Activated CD8-positive, alpha-beta T cell treated with anti-CD3 and anti-CD28 coated beads for 36 hours (primary cell): ENCODE results near the gene RAPGEF3. TPM values are rescaled to one million over a fixed set of nuclear protein-coding genes. Genes with fewer than 3 reads are reported as not detected.
A peak's percentile ranks its signal among the peaks of the same experiment; 100 is the strongest.

Source experiments
- ATAC-seq: fragments of 200-7000 bp; cut with Tn5 transposase; one replicate; pipeline ENCODE4 v1.10.0; 2021; ENCODE audit warnings: mild to moderate bottlenecking, moderate library complexity
- CTCF ChIA-PET: fragments of 350-600 bp; sonication (Branson Sonifier 250); formaldehyde crosslinking; loops from one replicate; lab custom pipeline; 2021; ENCODE audit warnings: antibody characterized with exemption; lab: Charles Lee
- POLR2A ChIA-PET: fragments of 350-600 bp; sonication (Branson Sonifier 250); formaldehyde crosslinking; loops from one replicate; lab custom pipeline; 2021; ENCODE audit warnings: antibody characterized with exemption; lab: Charles Lee
- DNase-seq: peaks from one replicate; pipeline ENCODE4 v3.0.0-alpha.2; 2020
- H3K27ac Mint-ChIP-seq: one replicate; pipeline ENCODE4 v1.8.0; 2021; ENCODE audit warnings: mild to moderate bottlenecking, mixed read lengths
- H3K27me3 Mint-ChIP-seq: one replicate; pipeline ENCODE4 v1.8.0; 2021; ENCODE audit warnings: mixed read lengths
- H3K36me3 Mint-ChIP-seq: one replicate; pipeline ENCODE4 v1.8.0; 2021; ENCODE audit warnings: low read depth, mixed read lengths
- H3K4me1 Mint-ChIP-seq: one replicate; pipeline ENCODE4 v1.8.0; 2021; ENCODE audit warnings: low read depth, mixed read lengths
- H3K4me3 Mint-ChIP-seq: one replicate; pipeline ENCODE4 v1.8.0; 2021; ENCODE audit warnings: mild to moderate bottlenecking, moderate library complexity, mixed read lengths
- H3K9me3 Mint-ChIP-seq: one replicate; pipeline ENCODE4 v1.8.0; 2021; ENCODE audit warnings: mixed read lengths
- intact Hi-C: fragments of 100-400 bp; cut with micrococcal nuclease; formaldehyde crosslinking; loops from one replicate; pipeline ENCODE4 v1.10.0; 2022
- total RNA-seq, 2 experiments: library from RNA; stranded (reverse); gene quantifications; one replicate each; pipeline ENCODE4 v1.2.3, GENCODE V29; 2021
- TF ChIP-seq, protein P1 (sequence below): fragments of 200-600 bp; IDR thresholded peaks from one replicate; pipeline ENCODE4 v1.8.0; 2022; ENCODE audit warnings: antibody characterized with exemption, mild to moderate bottlenecking

RAPGEF3 gene
- total RNA-seq, 2 experiments from 2014 or later = 0.56 to 0.58 TPM

DNA sequence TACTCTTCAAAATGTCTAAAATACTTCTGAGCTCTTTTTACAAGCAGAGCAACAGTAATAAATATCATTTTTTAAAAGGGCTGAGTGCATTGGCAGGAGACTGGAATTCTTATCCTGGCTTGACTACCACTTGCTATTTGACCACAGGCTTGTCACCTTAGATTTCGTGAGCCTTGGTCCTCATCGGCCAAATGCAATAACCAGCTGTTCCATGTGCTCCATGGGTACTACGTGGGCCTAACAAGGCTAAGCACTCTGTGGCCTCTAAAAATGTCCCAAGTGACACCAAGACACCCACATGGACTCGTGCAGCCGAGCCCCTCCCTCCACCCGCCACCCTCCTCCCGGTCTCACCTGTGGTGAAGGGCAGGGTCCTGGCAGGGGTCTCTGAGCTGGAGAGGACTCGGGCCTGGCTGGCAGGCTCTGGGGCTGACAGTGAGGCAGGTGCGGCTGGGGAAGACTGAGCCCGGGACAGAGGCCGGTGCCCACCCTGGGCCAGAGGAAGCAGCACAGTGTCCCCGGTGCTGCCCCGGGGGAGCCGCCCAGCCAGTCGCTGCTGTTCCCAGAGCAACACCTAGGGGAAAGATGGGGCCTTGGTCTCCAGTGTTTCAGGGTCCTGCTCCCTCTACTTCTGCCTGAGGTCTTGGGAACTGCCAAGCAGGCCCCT is 34.5 kb upstream of the RAPGEF3 start:
- Mint-ChIP-seq H3K4me3 (no peak overlapping the region), H3K27ac (peak overlapping the region; percentile 22), H3K36me3 (peaks cover 60% of the 10 kb centered on the region), H3K27me3 (no peaks in the 10 kb centered on the region), H3K4me1 (peaks cover 9% of the 10 kb centered on the region), H3K9me3 (no peaks in the 10 kb centered on the region)
- CTCF ChIA-PET = interaction anchor here (0.9 to 10.9 kb wide), 6 partner anchors 9 to 50 kb away, joined by 4 to 103 read pairs (median 10); no protein-coding TSS in a partner anchor
- ATAC-seq (no peak), DNase-seq (no peak)
- POLR2A ChIA-PET = interaction anchor here (0.6 to 37.9 kb wide), 7 partner anchors 9 to 359 kb away, joined by 3 to 904 read pairs (median 4); no protein-coding TSS in a partner anchor
- intact Hi-C loops = no loop called here
- TF ChIP-seq, protein P1, sequence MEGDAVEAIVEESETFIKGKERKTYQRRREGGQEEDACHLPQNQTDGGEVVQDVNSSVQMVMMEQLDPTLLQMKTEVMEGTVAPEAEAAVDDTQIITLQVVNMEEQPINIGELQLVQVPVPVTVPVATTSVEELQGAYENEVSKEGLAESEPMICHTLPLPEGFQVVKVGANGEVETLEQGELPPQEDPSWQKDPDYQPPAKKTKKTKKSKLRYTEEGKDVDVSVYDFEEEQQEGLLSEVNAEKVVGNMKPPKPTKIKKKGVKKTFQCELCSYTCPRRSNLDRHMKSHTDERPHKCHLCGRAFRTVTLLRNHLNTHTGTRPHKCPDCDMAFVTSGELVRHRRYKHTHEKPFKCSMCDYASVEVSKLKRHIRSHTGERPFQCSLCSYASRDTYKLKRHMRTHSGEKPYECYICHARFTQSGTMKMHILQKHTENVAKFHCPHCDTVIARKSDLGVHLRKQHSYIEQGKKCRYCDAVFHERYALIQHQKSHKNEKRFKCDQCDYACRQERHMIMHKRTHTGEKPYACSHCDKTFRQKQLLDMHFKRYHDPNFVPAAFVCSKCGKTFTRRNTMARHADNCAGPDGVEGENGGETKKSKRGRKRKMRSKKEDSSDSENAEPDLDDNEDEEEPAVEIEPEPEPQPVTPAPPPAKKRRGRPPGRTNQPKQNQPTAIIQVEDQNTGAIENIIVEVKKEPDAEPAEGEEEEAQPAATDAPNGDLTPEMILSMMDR = no peak

DNA sequence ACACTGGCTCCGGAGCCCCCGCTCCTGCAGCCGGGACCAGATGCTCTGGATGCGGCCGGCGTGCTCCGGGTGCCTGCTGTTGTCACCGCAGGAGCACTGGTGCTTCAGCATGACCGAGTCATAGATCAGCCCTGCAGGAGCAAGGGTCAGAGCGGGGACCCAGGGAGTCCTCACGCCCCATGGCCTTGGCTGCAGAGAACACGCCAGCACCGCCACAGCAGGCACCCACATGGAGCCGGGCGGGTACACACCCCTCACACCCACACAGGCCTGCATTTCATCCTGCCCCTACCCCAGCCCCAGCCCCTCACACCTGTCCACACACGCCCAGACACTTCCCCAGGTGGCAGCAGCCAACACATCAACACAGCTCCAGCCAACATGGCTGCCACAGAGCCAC is 33.2 kb upstream of the RAPGEF3 start:
- ChIA-PET CTCF (interaction anchor here (1.7 to 10.9 kb wide), 4 partner anchors 10 to 49 kb away, joined by 8 to 103 read pairs (median 18); no protein-coding TSS in a partner anchor), POLR2A (interaction anchor here (5.4 to 37.9 kb wide), 2 partner anchors 11 to 43 kb away, joined by 35 to 904 read pairs; no protein-coding TSS in a partner anchor)
- Mint-ChIP-seq H3K4me1 (peaks cover 20% of the 10 kb centered on the region), H3K27me3 (no peaks in the 10 kb centered on the region), H3K4me3 (no peak overlapping the region), H3K9me3 (no peaks in the 10 kb centered on the region), H3K27ac (no peak overlapping the region), H3K36me3 (peaks cover 66% of the 10 kb centered on the region)
- intact Hi-C loops = no loop called here
- TF ChIP-seq, protein P1 = no peak
- ATAC-seq (no peak), DNase-seq (no peak)

DNA sequence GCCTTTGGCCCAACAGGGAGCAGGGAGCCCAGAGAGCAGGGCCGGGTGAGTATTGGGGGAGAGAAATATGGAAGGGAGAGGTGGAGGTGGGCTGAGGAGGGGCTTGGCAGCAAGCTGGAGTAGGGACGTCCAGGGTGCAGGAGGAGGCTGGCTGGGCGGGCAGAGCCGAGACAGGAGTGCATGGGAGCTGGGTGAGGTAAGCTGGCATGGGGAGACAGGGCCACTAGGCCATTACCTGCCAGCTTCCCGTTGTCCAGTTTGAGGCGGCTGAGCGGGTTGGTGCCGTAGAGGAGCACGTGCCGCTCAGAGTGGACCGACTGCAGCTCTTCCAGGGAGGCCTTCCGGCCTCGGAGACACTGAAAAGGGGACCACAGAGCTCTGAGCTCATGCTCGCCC is 32.7 kb upstream of the RAPGEF3 start:
- ChIA-PET CTCF (interaction anchor here (4.9 to 10.9 kb wide), 2 partner anchors 46 to 49 kb away, joined by 24 to 103 read pairs; no protein-coding TSS in a partner anchor), POLR2A (interaction anchor here (5.4 to 37.9 kb wide), 2 partner anchors 10 to 43 kb away, joined by 35 to 904 read pairs; no protein-coding TSS in a partner anchor)

DNA sequence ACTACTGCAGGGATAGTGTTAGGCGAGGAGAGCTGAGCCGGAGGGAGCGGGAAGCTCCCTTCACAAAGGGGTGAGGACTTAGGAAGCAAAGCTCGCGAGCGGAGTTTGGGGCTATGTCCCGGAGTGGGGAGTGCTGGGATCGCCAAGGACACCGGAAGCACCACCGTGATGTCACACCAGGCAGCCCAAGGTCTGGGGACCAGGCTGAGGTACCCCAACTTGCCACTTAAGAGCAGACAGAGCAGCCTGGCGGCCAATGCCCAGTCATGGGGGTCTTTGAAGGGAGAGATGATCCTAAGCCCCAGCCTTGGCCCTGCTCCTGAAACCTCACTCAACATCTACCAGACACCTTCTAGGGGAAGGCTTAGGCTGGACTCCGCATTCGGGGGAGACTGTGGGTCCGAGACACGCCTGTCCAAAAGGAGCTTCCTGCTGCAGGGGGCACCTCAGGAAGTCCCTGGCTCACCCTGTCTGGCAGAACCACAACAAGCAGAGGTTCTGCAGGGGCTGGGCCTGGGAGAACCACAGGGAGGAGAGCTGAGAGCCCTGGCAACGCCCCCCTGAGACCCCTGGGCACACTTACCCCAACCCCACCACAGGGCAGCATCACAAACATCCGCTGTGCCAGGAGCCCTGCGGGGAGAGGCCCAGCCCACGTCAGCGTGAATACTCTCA is 32.1 kb upstream of the RAPGEF3 start:
- ChIA-PET CTCF (interaction anchor here (1.2 to 10.9 kb wide), 3 partner anchors 46 to 75 kb away, joined by 5 to 103 read pairs (median 24); no protein-coding TSS in a partner anchor), POLR2A (interaction anchor here (1.8 to 37.9 kb wide), 4 partner anchors 10 to 44 kb away, joined by 6 to 904 read pairs (median 22); no protein-coding TSS in a partner anchor)
- DNase-seq (no peak), ATAC-seq (no peak)
- no peak overlapping the region for H3K4me3 Mint-ChIP-seq
- H3K36me3 Mint-ChIP-seq = peaks cover 75% of the 10 kb centered on the region
- H3K27ac Mint-ChIP-seq = peak overlapping the region; percentile 42
- no peaks in the 10 kb centered on the region for H3K27me3 Mint-ChIP-seq
- intact Hi-C loops = no loop called here
- peaks cover 29% of the 10 kb centered on the region for H3K4me1 Mint-ChIP-seq
- no peaks in the 10 kb centered on the region for H3K9me3 Mint-ChIP-seq
- TF ChIP-seq, protein P1 = no peak

More for the DNA sequence above, 32.7 kb upstream of the RAPGEF3 start:
- Mint-ChIP-seq H3K9me3 (no peaks in the 10 kb centered on the region), H3K4me1 (peaks cover 25% of the 10 kb centered on the region), H3K36me3 (peaks cover 71% of the 10 kb centered on the region), H3K4me3 (no peak overlapping the region), H3K27ac (no peak overlapping the region), H3K27me3 (no peaks in the 10 kb centered on the region)
- TF ChIP-seq, protein P1 = no peak
- no peak for DNase-seq
- no peak for ATAC-seq
- intact Hi-C loops = no loop called here
